ENCODE data around the gene OR5D13.

Gene OR5D13

DNA sequence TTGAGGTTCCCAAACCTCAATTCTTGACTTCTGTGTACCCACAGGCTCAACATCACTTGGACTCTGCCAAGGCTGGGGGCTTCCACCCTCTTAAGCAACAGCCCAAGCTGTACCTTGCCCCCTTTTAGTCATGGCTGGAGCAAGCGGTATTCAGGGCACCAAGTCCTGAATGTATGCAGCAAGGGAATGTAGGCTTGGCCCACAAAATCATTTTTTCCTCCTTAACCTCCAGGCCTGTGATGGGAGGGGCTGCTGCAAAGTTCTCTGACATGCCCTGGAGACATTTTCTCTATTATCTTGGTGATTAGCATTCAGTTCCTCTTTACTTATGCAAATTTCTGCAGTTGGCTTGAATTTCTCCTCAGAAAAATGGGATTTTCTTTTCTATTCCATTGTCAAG lies 33.0 kb downstream of the OR5D13 start:
- no peak overlapping the region for H3K4me3 ChIP-seq (ENCODE audit: low read depth, low read length)
- ChIA-PET POLR2A (no interaction called here), CTCF (no interaction called here)
- TF ChIP-seq, protein P1, sequence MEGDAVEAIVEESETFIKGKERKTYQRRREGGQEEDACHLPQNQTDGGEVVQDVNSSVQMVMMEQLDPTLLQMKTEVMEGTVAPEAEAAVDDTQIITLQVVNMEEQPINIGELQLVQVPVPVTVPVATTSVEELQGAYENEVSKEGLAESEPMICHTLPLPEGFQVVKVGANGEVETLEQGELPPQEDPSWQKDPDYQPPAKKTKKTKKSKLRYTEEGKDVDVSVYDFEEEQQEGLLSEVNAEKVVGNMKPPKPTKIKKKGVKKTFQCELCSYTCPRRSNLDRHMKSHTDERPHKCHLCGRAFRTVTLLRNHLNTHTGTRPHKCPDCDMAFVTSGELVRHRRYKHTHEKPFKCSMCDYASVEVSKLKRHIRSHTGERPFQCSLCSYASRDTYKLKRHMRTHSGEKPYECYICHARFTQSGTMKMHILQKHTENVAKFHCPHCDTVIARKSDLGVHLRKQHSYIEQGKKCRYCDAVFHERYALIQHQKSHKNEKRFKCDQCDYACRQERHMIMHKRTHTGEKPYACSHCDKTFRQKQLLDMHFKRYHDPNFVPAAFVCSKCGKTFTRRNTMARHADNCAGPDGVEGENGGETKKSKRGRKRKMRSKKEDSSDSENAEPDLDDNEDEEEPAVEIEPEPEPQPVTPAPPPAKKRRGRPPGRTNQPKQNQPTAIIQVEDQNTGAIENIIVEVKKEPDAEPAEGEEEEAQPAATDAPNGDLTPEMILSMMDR (IDR thresholded peaks at IDR 0.05; ENCODE audit: insufficient read depth, low read length, missing control alignments), result no peak
- DNase-seq (ENCODE audit: low read depth, low spot score), result no peak

DNA sequence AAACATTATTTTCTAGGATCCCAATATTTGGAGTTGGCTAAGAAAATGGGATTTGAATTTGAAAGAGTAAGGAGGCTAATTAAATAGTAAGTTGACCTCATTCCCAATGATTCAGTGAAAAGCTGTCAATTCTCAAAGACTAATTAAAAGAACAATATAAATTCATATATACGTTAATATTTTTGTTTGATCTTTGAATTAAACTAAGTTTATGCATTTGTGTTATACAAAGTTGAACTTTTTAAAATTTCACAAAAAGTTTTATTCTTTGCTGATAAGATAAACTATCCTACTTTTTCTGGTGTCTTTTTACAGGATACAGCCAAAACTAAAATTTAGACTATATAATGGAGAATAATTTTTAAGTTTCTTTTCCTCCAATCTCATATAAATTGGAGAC lies 37.8 kb downstream of the OR5D13 start, which contains the start of gene OR5L1:
Gene OR5L1 (plus strand): TSS at position 301 of the 400 bp plus-strand sequence. CDS start 100 bp downstream, outside the sequence.
- ChIA-PET CTCF (no interaction called here), POLR2A (no interaction called here)
- TF ChIP-seq, protein P1 (IDR thresholded peaks at IDR 0.05; ENCODE audit: insufficient read depth, low read length, missing control alignments), result no peak
- DNase-seq (ENCODE audit: low read depth, low spot score), result no peak
- no peak within 1 kb of the TSS for H3K4me3 ChIP-seq (ENCODE audit: low read depth, low read length)

DNA sequence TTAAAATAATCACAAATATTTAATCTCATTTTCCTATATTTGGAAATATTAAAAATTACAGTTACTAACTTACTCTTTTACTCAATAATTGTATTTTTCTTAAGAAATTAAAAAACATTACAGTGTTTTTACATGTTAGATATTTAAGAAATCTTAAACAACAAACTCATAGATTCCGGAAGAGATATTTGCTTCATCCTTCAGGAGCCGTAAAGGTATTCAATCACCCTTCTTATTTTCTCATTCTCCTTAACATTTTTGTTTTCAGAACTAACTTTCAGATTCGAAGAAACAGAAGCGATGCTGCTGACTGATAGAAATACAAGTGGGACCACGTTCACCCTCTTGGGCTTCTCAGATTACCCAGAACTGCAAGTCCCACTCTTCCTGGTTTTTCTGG lies 46.1 kb downstream of the OR5D13 start, which contains the start of gene OR5D18:
Gene OR5D18 (plus strand): TSS at position 301 of the 400 bp plus-strand sequence. CDS start 0 bp downstream, at position 301.
- TF ChIP-seq, protein P1 (IDR thresholded peaks at IDR 0.05; ENCODE audit: insufficient read depth, low read length, missing control alignments), result no peak
- ChIA-PET POLR2A (no interaction called here), CTCF (no interaction called here)
- no peak for DNase-seq (ENCODE audit: low read depth, low spot score)
- H3K4me3 ChIP-seq (ENCODE audit: low read depth, low read length), result no peak within 1 kb of the TSS
